HG03064 (cell line): ENCODE data around the gene SLC17A8.
"Not testable (repeated sequence)": the region's sequence is repeated elsewhere in the genome, so short reads cannot be mapped to it uniquely, and the experiment has no call there.

Experiments used
- ATAC-seq: cut with Tn5 transposase; IDR thresholded peaks from one replicate; pipeline ENCODE4 v1.9.1; 2021; ENCODE audit warnings: low read depth; ENCODE audit not compliant: unreplicated experiment

The SLC17A8 gene

GRCh38 chr12:100414739-100415138 lies 57.9 kb downstream of the SLC17A8 start:
- ATAC-seq, result no peak

GRCh38 chr12:100422646-100423045 lies 65.8 kb downstream of the SLC17A8 start:
- ATAC-seq, result no peak

GRCh38 chr12:100426145-100426544 lies 69.3 kb downstream of the SLC17A8 start:
- ATAC-seq, result no peak

- no peak for ATAC-seq
Observed at GRCh38 chr12:100427078-100427477, 70.2 kb downstream of the SLC17A8 start.

GRCh38 chr12:100430251-100430650 lies 73.4 kb downstream of the SLC17A8 start:
- not testable (repeated sequence) for ATAC-seq

- no peak for ATAC-seq
Observed at GRCh38 chr12:100433701-100434100, 76.8 kb downstream of the SLC17A8 start.

- ATAC-seq, result no peak
Observed at GRCh38 chr12:100434177-100434576, 77.3 kb downstream of the SLC17A8 start.

GRCh38 chr12:100435957-100436356 lies 79.1 kb downstream of the SLC17A8 start:
- ATAC-seq, result no peak

GRCh38 chr12:100437038-100437841 lies 80.4 kb downstream of the SLC17A8 start:
- no peak for ATAC-seq

GRCh38 chr12:100439797-100440196 lies 82.9 kb downstream of the SLC17A8 start:
- ATAC-seq, result no peak

- no peak for ATAC-seq
Observed at GRCh38 chr12:100442403-100442802, 85.5 kb downstream of the SLC17A8 start.

GRCh38 chr12:100443434-100443833 lies 86.6 kb downstream of the SLC17A8 start:
- no peak for ATAC-seq

- no peak for ATAC-seq
Observed at GRCh38 chr12:100445081-100445481, 88.2 kb downstream of the SLC17A8 start.

GRCh38 chr12:100447381-100447780 lies 90.5 kb downstream of the SLC17A8 start:
- no peak for ATAC-seq

GRCh38 chr12:100448656-100449055 lies 91.8 kb downstream of the SLC17A8 start:
- ATAC-seq, result no peak

GRCh38 chr12:100450735-100451134 lies 93.9 kb downstream of the SLC17A8 start:
- ATAC-seq, result no peak

GRCh38 chr12:100453951-100454350 lies 97.1 kb downstream of the SLC17A8 start:
- no peak for ATAC-seq

- no peak for ATAC-seq
Observed at GRCh38 chr12:100455896-100456295, 99.0 kb downstream of the SLC17A8 start.

- no peak for ATAC-seq
Observed at GRCh38 chr12:100458191-100458590, 101.3 kb downstream of the SLC17A8 start.

GRCh38 chr12:100460702-100461101 lies 103.8 kb downstream of the SLC17A8 start:
- ATAC-seq, result no peak

GRCh38 chr12:100461330-100461973 lies 104.6 kb downstream of the SLC17A8 start:
- ATAC-seq, result no peak

- no peak for ATAC-seq
Observed at GRCh38 chr12:100463661-100464060, 106.8 kb downstream of the SLC17A8 start.
